ENCODE results near the gene C2orf66.

The C2orf66 gene

GRCh38 chr2:196758474-196759377, 50.4 kb downstream of the C2orf66 start:
- no peak for DNase-seq (ENCODE audit: low spot score)
